ENCODE data around the gene HIP1. TPM values are rescaled to one million over a fixed set of nuclear protein-coding genes. Genes with fewer than 3 reads are reported as not detected.
"Not testable (repeated sequence)": the region's sequence is repeated elsewhere in the genome, so short reads cannot be mapped to it uniquely, and the experiment has no call there.

Gene HIP1
- total RNA-seq, 1 experiment from 2014 or later = 11.1 TPM

GRCh38 chr7:75572814-75573213 lies 165.9 kb downstream of the HIP1 start:
- Mint-ChIP-seq H3K27me3 (ENCODE audit: insufficient read depth, unreplicated experiment) (no peaks in the 10 kb centered on the region), H3K9me3 (ENCODE audit: unreplicated experiment) (no peaks in the 10 kb centered on the region), H3K36me3 (ENCODE audit: insufficient read depth, unreplicated experiment) (peaks cover 19% of the 10 kb centered on the region), H3K27ac (ENCODE audit: low read depth, unreplicated experiment) (no peak overlapping the region), H3K4me1 (ENCODE audit: insufficient read depth, unreplicated experiment) (peaks cover 6% of the 10 kb centered on the region), H3K4me3 (ENCODE audit: unreplicated experiment) (no peak overlapping the region)
- intact Hi-C loops (cut with micrococcal nuclease) = no loop called here
- CTCF ChIA-PET = interaction anchor here (1.0 kb wide), 1 partner anchor 14 kb away, joined by 4 read pairs; no protein-coding TSS in a partner anchor
- TF ChIP-seq, protein P1, sequence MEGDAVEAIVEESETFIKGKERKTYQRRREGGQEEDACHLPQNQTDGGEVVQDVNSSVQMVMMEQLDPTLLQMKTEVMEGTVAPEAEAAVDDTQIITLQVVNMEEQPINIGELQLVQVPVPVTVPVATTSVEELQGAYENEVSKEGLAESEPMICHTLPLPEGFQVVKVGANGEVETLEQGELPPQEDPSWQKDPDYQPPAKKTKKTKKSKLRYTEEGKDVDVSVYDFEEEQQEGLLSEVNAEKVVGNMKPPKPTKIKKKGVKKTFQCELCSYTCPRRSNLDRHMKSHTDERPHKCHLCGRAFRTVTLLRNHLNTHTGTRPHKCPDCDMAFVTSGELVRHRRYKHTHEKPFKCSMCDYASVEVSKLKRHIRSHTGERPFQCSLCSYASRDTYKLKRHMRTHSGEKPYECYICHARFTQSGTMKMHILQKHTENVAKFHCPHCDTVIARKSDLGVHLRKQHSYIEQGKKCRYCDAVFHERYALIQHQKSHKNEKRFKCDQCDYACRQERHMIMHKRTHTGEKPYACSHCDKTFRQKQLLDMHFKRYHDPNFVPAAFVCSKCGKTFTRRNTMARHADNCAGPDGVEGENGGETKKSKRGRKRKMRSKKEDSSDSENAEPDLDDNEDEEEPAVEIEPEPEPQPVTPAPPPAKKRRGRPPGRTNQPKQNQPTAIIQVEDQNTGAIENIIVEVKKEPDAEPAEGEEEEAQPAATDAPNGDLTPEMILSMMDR (IDR thresholded peaks at IDR 0.05; ENCODE audit: unreplicated experiment) = no peak
- no peak for DNase-seq (ENCODE audit: unreplicated experiment)
- POLR2A ChIA-PET = interaction anchor here (1.0 kb wide), 1 partner anchor 24 kb away, joined by 3 read pairs; no protein-coding TSS in a partner anchor
- BruUV-seq (replicated peaks) = no TSS peak

- TF ChIP-seq, protein P1 (IDR thresholded peaks at IDR 0.05; ENCODE audit: unreplicated experiment) = no peak
- no peak overlapping the region for H3K4me3 Mint-ChIP-seq (ENCODE audit: unreplicated experiment)
- no TSS peak for BruUV-seq (replicated peaks)
- no peak overlapping the region for H3K27ac Mint-ChIP-seq (ENCODE audit: low read depth, unreplicated experiment)
- intact Hi-C loops (cut with micrococcal nuclease) = no loop called here
- H3K4me1 Mint-ChIP-seq (ENCODE audit: insufficient read depth, unreplicated experiment) = peaks cover 6% of the 10 kb centered on the region
- POLR2A ChIA-PET = interaction anchor here (1.0 kb wide), 1 partner anchor 25 kb away, joined by 3 read pairs; no protein-coding TSS in a partner anchor
- H3K9me3 Mint-ChIP-seq (ENCODE audit: unreplicated experiment) = no peaks in the 10 kb centered on the region
- no peaks in the 10 kb centered on the region for H3K27me3 Mint-ChIP-seq (ENCODE audit: insufficient read depth, unreplicated experiment)
- H3K36me3 Mint-ChIP-seq (ENCODE audit: insufficient read depth, unreplicated experiment) = peaks cover 19% of the 10 kb centered on the region
- CTCF ChIA-PET = interaction anchor here (0.6 to 1.0 kb wide), 2 partner anchors 11 to 14 kb away, joined by 3 to 4 read pairs; no protein-coding TSS in a partner anchor
- DNase-seq (ENCODE audit: unreplicated experiment) = no peak
Observed at GRCh38 chr7:75572396-75572795, 166.3 kb downstream of the HIP1 start.

GRCh38 chr7:75571209-75571608 lies 167.5 kb downstream of the HIP1 start:
- TF ChIP-seq, protein P1 (IDR thresholded peaks at IDR 0.05; ENCODE audit: unreplicated experiment) = no peak
- intact Hi-C loops (cut with micrococcal nuclease) = no loop called here
- Mint-ChIP-seq H3K27me3 (ENCODE audit: insufficient read depth, unreplicated experiment) (no peaks in the 10 kb centered on the region), H3K4me1 (ENCODE audit: insufficient read depth, unreplicated experiment) (peaks cover 15% of the 10 kb centered on the region), H3K27ac (ENCODE audit: low read depth, unreplicated experiment) (no peak overlapping the region), H3K36me3 (ENCODE audit: insufficient read depth, unreplicated experiment) (peaks cover 29% of the 10 kb centered on the region), H3K4me3 (ENCODE audit: unreplicated experiment) (no peak overlapping the region), H3K9me3 (ENCODE audit: unreplicated experiment) (no peaks in the 10 kb centered on the region)
- ChIA-PET CTCF (interaction anchor here (0.5 kb wide), 1 partner anchor 40 kb away, joined by 3 read pairs; no protein-coding TSS in a partner anchor), POLR2A (no interaction called here)
- BruUV-seq (replicated peaks) = no TSS peak
- DNase-seq (ENCODE audit: unreplicated experiment) = no peak

DNA sequence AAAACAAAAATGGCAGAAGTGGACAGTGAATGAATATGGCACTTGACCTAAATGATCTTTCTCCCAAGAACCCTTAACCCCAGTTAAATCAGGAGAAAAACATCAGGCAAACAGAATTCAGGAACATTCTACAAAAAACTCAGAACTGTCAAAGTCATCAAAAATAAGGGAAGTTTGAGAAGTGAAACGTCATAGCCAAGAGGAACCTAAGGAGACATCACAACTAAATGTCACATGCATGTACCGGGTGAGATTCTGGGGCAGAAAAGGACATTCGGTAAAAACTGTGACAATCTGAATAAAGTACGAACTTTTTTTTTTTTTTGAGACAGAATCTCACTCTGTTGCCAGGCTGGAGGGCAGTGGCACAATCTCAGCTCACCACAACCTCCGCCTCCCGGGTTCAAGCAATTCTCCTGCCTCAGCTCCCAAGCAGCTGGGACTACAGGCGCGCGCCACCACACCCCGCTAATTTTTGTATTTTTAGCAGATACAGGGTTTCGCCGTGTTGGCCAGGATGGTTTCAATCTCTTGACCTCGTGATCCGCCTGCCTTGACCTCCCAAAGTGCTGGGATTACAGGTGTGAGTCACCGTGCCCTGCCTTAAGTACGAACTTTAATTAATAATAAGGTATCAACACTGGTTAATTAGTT lies 169.0 kb downstream of the HIP1 start:
- Mint-ChIP-seq H3K4me1 (ENCODE audit: insufficient read depth, unreplicated experiment) (peaks cover 26% of the 10 kb centered on the region), H3K36me3 (ENCODE audit: insufficient read depth, unreplicated experiment) (peaks cover 29% of the 10 kb centered on the region)
- H3K27ac Mint-ChIP-seq (ENCODE audit: low read depth, unreplicated experiment); DNase-seq (ENCODE audit: unreplicated experiment); H3K9me3 Mint-ChIP-seq (ENCODE audit: unreplicated experiment); intact Hi-C loops (cut with micrococcal nuclease); BruUV-seq (replicated peaks); H3K4me3 Mint-ChIP-seq (ENCODE audit: unreplicated experiment); POLR2A ChIA-PET; H3K27me3 Mint-ChIP-seq (ENCODE audit: insufficient read depth, unreplicated experiment): not testable (repeated sequence)
- CTCF ChIA-PET = interaction anchor here (0.6 to 1.3 kb wide), 2 partner anchors 56 to 193 kb away, joined by 3 to 4 read pairs; no protein-coding TSS in a partner anchor

Data from MCF 10A (cell line).